AG09309 (cell line): ENCODE results near the gene TMEM100.

ENCODE experiments used
- DNase-seq: peaks from one replicate; pipeline ENCODE4 v3.0.0-alpha.2; 2010; ENCODE audit warnings: low read depth
- H3K4me3 ChIP-seq: 2 replicates; pipeline ENCODE4 v1.5.1; 2011; ENCODE audit warnings: mild to moderate bottlenecking, low read depth, low read length, moderate library complexity; ENCODE audit not compliant: control insufficient read depth
- TF ChIP-seq, protein P1 (sequence below): IDR thresholded peaks from 2 replicates; pipeline ENCODE4 v1.5.1; 2011; ENCODE audit warnings: mild to moderate bottlenecking, low read depth, low read length, inconsistent platforms; ENCODE audit not compliant: insufficient read depth, control insufficient read depth; ENCODE audit errors: missing control alignments

Gene TMEM100

DNA sequence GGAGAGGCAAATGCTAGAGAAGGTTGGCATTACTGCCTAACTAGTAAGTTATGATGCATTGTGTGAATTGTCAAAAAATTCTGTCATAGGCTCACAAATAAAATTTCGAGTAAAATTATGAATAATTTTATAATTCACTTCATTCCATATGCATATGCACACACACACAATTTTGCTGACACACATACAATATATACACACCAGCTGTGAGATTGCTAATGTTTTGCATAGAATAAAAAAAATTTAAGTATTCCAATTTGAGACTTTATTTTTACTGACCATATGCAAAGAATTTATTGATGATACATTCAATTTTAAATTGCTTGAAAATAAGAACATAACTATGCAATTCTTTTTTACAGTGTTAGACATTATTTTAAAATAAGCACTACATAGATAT lies 6.8 kb upstream of the TMEM100 start:
- H3K4me3 ChIP-seq = no peak overlapping the region
- TF ChIP-seq, protein P1, sequence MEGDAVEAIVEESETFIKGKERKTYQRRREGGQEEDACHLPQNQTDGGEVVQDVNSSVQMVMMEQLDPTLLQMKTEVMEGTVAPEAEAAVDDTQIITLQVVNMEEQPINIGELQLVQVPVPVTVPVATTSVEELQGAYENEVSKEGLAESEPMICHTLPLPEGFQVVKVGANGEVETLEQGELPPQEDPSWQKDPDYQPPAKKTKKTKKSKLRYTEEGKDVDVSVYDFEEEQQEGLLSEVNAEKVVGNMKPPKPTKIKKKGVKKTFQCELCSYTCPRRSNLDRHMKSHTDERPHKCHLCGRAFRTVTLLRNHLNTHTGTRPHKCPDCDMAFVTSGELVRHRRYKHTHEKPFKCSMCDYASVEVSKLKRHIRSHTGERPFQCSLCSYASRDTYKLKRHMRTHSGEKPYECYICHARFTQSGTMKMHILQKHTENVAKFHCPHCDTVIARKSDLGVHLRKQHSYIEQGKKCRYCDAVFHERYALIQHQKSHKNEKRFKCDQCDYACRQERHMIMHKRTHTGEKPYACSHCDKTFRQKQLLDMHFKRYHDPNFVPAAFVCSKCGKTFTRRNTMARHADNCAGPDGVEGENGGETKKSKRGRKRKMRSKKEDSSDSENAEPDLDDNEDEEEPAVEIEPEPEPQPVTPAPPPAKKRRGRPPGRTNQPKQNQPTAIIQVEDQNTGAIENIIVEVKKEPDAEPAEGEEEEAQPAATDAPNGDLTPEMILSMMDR = no peak
- no peak for DNase-seq

DNA sequence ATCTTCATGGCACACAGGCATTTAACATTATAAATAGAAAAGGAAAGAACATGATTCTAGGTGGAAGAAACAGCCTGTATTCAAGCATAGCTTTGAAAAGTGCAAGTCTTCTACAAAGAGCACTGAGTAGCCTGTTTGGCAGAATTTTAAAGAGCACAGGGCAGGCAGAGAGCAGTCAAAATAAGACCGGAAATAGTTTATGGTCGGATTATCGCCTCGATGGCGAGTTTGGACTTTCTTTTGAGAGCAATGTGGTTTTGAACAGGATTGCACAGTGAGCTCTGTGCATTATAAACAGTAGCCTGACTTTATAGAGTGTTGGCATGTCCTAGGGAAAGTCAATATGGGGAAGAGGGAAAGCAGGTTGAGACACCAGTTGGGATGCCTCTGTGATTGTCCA lies 6.2 kb upstream of the TMEM100 start:
- no peak overlapping the region for H3K4me3 ChIP-seq
- TF ChIP-seq, protein P1 = no peak
- no peak for DNase-seq

GRCh38 chr17:55728361-55728760 lies 5.7 kb upstream of the TMEM100 start:
- H3K4me3 ChIP-seq = no peak overlapping the region
- TF ChIP-seq, protein P1 = no peak
- no peak for DNase-seq

DNA sequence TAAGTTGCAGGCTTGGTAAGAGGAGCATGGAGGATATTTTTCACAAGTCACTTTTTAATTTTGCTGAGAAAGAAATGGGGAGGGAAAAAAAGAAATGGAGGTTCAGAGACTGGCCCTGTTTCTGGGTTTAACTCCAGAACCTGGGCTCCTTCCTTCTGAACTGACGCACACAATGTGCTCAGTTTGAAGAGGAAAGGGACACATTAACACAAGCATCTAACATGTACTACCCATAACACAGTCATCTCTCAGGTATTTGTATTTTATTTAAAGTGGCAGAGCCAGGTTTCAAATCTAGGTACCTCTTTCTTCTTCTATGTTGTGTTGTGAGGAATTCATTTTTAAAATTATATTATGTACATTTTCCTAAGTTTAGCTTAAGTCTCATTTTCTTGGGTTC lies 5.3 kb upstream of the TMEM100 start:
- TF ChIP-seq, protein P1 = no peak
- no peak overlapping the region for H3K4me3 ChIP-seq
- no peak for DNase-seq

- H3K4me3 ChIP-seq = no peak overlapping the region
- TF ChIP-seq, protein P1 = no peak
- DNase-seq = no peak
These were observed 4.6 kb upstream of the TMEM100 start for GRCh38 chr17:55727275-55727674.

DNA sequence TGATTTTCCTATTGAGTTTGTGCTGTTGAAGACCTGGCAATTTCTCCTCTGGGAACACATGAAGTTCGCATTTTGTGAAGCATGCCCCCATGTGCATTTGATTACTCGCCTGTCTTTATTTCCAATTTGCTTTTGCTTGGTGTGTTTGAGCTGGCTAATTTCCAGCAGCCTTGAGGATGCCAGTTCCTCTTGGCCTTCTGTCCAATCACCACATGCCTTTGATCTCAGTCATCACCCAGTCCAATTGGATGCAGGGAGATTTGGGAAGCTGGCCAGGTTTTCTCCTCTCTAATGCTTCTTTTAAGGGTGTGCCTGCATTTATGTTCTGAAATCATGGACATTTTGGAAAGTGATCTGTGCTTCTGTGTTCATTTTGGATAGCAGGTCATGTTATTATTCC lies 3.8 kb upstream of the TMEM100 start:
- DNase-seq = peak; percentile 94
- TF ChIP-seq, protein P1 = no peak
- H3K4me3 ChIP-seq = no peak overlapping the region

GRCh38 chr17:55723488-55723848 lies 804 bp upstream of the TMEM100 start:
- TF ChIP-seq, protein P1 = no peak
- DNase-seq = no peak
- H3K4me3 ChIP-seq = no peak overlapping the region
